SU-DHL-6 (cell line): ENCODE measurements around the gene FAM3D.

Experiments used
- H2AFZ ChIP-seq: fragments of 200-600 bp; sonication (generic); 2 replicates; pipeline ENCODE4 v1.6.1; 2014; ENCODE audit warnings: low read depth, mild to moderate bottlenecking, moderate library complexity, mixed read lengths, antibody characterized with exemption, low read length; ENCODE audit not compliant: severe bottlenecking
- H3F3A ChIP-seq: fragments of 200-600 bp; shearing (Covaris generic); 2 replicates; pipeline ENCODE4 v1.6.0; 2016; ENCODE audit warnings: antibody characterized with exemption, mild to moderate bottlenecking; ENCODE audit not compliant: insufficient read depth
- H3K27ac ChIP-seq: fragments of 200-600 bp; sonication (generic); 2 replicates; pipeline ENCODE4 v1.5.1; 2016; ENCODE audit warnings: low read depth, mild to moderate bottlenecking, low read length, moderate library complexity, mixed read lengths
- H3K27me3 ChIP-seq: fragments of 200-600 bp; sonication (generic), shearing (Covaris generic); 2 replicates; pipeline ENCODE4 v1.6.0; 2014; ENCODE audit warnings: mild to moderate bottlenecking, low read length
- H3K36me3 ChIP-seq: fragments of 200-600 bp; sonication (generic); 2 replicates; pipeline ENCODE4 v1.6.1; 2014; ENCODE audit warnings: mild to moderate bottlenecking, low read length, mixed read lengths
- H3K4me2 ChIP-seq: fragments of 300-600, 200-600 bp; shearing (Covaris generic), sonication (generic); 2 replicates; pipeline ENCODE4 v1.6.0; 2014; ENCODE audit warnings: low read length, low read depth, mild to moderate bottlenecking; ENCODE audit not compliant: poor library complexity, severe bottlenecking
- H3K4me3 ChIP-seq: fragments of 200-600 bp; sonication (generic); 2 replicates; pipeline ENCODE4 v1.5.1; 2014; ENCODE audit warnings: antibody characterized with exemption, low read length, mild to moderate bottlenecking, mixed read lengths; ENCODE audit not compliant: insufficient read depth, poor library complexity, severe bottlenecking
- H3K79me2 ChIP-seq: fragments of 200-600 bp; sonication (generic); 2 replicates; pipeline ENCODE4 v1.6.1; 2014; ENCODE audit warnings: mild to moderate bottlenecking, low read length, moderate library complexity; ENCODE audit not compliant: insufficient read depth
- H3K9ac ChIP-seq: fragments of 200-600 bp; sonication (generic); 2 replicates; pipeline ENCODE4 v1.7.0; 2014; ENCODE audit warnings: mild to moderate bottlenecking, low read length
- H3K9me2 ChIP-seq: fragments of 200-600 bp; sonication (generic); replicated peaks from 2 replicates; pipeline ENCODE4 v1.6.1; 2014; ENCODE audit warnings: low read length; ENCODE audit not compliant: insufficient read depth
- H3K9me3 ChIP-seq: fragments of 200-600 bp; sonication (generic); 2 replicates; pipeline ENCODE4 v1.6.1; 2014; ENCODE audit warnings: low read length, mixed read lengths; ENCODE audit not compliant: insufficient read depth
- H4K20me1 ChIP-seq: fragments of 200-600 bp; sonication (generic); 2 replicates; pipeline ENCODE4 v1.6.1; 2014; ENCODE audit warnings: low read depth, mild to moderate bottlenecking, antibody characterized with exemption, low read length, moderate library complexity, mixed read lengths
- EZH2phosphoT487 ChIP-seq: fragments of 200-600 bp; sonication (generic), shearing (Covaris generic); conservative IDR thresholded peaks from 2 replicates; pipeline ENCODE4 v1.6.1; 2018; ENCODE audit warnings: mild to moderate bottlenecking, antibody characterized with exemption, low read length, moderate library complexity, mixed read lengths
- TF ChIP-seq, protein P1 (sequence below): fragments of 200-600 bp; sonication (generic); IDR thresholded peaks from one replicate; pipeline ENCODE4 v1.5.1; 2017; ENCODE audit warnings: antibody characterized with exemption, mild to moderate bottlenecking, low read length, moderate library complexity; ENCODE audit not compliant: insufficient read depth, poor library complexity, severe bottlenecking

The FAM3D gene

DNA sequence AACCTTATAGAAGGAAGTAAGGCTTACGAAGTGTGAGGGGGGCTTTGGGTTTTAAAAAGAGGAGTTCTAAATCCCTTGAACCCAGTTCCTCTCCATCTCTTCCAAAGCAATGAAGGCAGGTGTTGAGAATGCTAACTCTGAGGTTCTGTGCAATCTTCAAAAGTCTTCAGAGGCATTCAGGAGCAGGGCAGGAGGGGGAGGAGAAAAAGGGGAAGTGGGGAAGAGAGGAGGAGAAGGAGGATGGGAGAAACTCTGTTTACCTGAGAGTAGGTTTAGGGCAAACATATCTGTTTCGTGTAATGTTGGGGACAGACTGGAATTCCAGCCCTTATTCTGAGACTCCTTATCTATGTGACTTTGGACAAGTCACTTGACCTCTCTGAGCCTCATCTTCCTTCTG lies 36.9 kb downstream of the FAM3D start:
- Histone ChIP-seq H3F3A (no peaks in the 10 kb centered on the region), H2AFZ (no peak overlapping the region), H4K20me1 (no peaks in the 10 kb centered on the region), H3K4me2 (no peak overlapping the region), H3K36me3 (no peaks in the 10 kb centered on the region), H3K27ac (no peak overlapping the region), H3K27me3 (no peaks in the 10 kb centered on the region), H3K79me2 (no peaks in the 10 kb centered on the region), H3K9me3 (no peaks in the 10 kb centered on the region), H3K9me2 (no peaks in the 10 kb centered on the region), H3K9ac (no peak overlapping the region), H3K4me3 (no peak overlapping the region)
- no peak for TF ChIP-seq EZH2phosphoT487
- TF ChIP-seq, protein P1, sequence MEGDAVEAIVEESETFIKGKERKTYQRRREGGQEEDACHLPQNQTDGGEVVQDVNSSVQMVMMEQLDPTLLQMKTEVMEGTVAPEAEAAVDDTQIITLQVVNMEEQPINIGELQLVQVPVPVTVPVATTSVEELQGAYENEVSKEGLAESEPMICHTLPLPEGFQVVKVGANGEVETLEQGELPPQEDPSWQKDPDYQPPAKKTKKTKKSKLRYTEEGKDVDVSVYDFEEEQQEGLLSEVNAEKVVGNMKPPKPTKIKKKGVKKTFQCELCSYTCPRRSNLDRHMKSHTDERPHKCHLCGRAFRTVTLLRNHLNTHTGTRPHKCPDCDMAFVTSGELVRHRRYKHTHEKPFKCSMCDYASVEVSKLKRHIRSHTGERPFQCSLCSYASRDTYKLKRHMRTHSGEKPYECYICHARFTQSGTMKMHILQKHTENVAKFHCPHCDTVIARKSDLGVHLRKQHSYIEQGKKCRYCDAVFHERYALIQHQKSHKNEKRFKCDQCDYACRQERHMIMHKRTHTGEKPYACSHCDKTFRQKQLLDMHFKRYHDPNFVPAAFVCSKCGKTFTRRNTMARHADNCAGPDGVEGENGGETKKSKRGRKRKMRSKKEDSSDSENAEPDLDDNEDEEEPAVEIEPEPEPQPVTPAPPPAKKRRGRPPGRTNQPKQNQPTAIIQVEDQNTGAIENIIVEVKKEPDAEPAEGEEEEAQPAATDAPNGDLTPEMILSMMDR: no peak

- TF ChIP-seq, protein P1: no peak
- no peak for TF ChIP-seq EZH2phosphoT487
- no peak overlapping the region for H3K9ac ChIP-seq
Observed at GRCh38 chr3:58628823-58629562, 37.6 kb downstream of the FAM3D start.

GRCh38 chr3:58627941-58628340 lies 38.6 kb downstream of the FAM3D start:
- H3K4me2 ChIP-seq: no peak overlapping the region

More at GRCh38 chr3:58628823-58629562, 37.6 kb downstream of the FAM3D start:
- no peaks in the 10 kb centered on the region for H3F3A ChIP-seq
- no peaks in the 10 kb centered on the region for H3K36me3 ChIP-seq
- H2AFZ ChIP-seq: no peak overlapping the region
- no peaks in the 10 kb centered on the region for H3K9me2 ChIP-seq
- no peaks in the 10 kb centered on the region for H3K27me3 ChIP-seq
- no peak overlapping the region for H3K4me3 ChIP-seq
- no peaks in the 10 kb centered on the region for H3K79me2 ChIP-seq
- H4K20me1 ChIP-seq: no peaks in the 10 kb centered on the region
- no peak overlapping the region for H3K4me2 ChIP-seq
- no peak overlapping the region for H3K27ac ChIP-seq
- H3K9me3 ChIP-seq: no peaks in the 10 kb centered on the region

More at GRCh38 chr3:58627941-58628340, 38.6 kb downstream of the FAM3D start:
- TF ChIP-seq EZH2phosphoT487: no peak
- TF ChIP-seq, protein P1: no peak
- no peak overlapping the region for H3K4me3 ChIP-seq
- no peaks in the 10 kb centered on the region for H3K79me2 ChIP-seq
- H3K9ac ChIP-seq: no peak overlapping the region
- H3K27ac ChIP-seq: no peak overlapping the region
- H4K20me1 ChIP-seq: no peaks in the 10 kb centered on the region
- no peaks in the 10 kb centered on the region for H3K9me3 ChIP-seq
- H3K36me3 ChIP-seq: no peaks in the 10 kb centered on the region
- no peak overlapping the region for H2AFZ ChIP-seq
- H3K27me3 ChIP-seq: no peaks in the 10 kb centered on the region
- no peaks in the 10 kb centered on the region for H3F3A ChIP-seq
- H3K9me2 ChIP-seq: no peaks in the 10 kb centered on the region
